GM21717 (cell line): ENCODE data around the gene DLG3.
"Not testable (repeated sequence)": the region's sequence is repeated elsewhere in the genome, so short reads cannot be mapped to it uniquely, and the experiment has no call there.

Experiments
- ATAC-seq: cut with Tn5 transposase; IDR thresholded peaks from one replicate; pipeline ENCODE4 v1.9.1; 2021; ENCODE audit warnings: mild to moderate bottlenecking, moderate library complexity; ENCODE audit not compliant: unreplicated experiment

The DLG3 gene

DNA sequence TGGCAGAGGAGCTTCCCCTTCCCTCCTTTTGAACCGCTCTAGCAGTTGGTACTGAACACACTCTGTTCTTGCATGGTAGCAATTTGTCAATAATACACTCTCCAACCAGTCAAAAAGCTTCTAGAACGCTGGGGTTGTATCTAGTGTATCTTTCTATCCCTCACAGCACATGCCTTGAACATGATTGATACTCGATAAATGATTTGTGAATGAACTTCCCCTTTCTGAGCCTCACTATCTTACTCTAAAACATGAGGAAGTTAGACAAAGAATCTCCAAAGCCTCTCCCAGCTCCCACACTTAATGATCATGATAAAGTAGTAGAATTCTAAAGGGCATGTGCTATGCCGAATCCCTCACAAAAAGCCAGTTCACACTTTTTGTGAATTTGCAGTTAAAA lies 64.4 kb downstream of the DLG3 start:
- no peak for ATAC-seq

DNA sequence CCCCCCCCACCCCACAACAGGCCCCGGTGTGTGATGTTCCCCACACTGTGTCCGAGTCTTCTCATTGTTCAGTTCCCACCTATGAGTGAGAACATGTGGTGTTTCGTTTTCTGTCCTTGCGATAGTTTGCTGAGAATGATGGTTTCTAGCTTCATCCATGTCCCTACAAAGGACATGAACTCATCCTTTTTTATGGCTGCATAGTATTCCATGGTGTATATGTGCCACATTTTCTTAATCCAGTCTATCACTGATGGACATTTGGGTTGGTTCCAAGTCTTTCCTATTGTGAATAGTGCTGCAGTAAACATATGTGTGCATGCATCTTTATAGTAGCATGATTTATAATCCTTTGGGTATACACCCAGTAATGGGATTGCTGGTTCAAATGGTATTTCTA lies 70.6 kb downstream of the DLG3 start:
- not testable (repeated sequence) for ATAC-seq

GRCh38 chrX:70515692-70516091 lies 71.1 kb downstream of the DLG3 start:
- not testable (repeated sequence) for ATAC-seq

GRCh38 chrX:70525733-70526132 lies 81.1 kb downstream of the DLG3 start:
- ATAC-seq = no peak

DNA sequence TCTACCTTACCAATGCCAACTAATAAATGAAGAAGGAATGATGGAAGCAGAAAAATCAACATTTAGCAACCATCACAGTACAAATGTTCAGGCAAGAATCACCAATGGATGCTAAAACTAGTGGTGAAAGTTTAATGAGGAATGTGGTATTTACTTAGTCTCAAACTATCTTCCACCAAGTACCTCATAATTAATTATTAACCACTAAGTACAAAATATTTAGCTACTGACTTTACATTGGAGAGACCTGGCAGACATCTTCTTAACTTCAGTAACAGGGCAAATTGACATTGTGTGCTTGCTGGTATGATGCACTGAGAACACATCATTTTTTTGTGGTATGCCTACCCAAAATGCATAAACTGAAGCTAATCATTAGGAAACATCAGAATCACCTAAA lies 82.4 kb downstream of the DLG3 start:
- ATAC-seq = no peak

DNA sequence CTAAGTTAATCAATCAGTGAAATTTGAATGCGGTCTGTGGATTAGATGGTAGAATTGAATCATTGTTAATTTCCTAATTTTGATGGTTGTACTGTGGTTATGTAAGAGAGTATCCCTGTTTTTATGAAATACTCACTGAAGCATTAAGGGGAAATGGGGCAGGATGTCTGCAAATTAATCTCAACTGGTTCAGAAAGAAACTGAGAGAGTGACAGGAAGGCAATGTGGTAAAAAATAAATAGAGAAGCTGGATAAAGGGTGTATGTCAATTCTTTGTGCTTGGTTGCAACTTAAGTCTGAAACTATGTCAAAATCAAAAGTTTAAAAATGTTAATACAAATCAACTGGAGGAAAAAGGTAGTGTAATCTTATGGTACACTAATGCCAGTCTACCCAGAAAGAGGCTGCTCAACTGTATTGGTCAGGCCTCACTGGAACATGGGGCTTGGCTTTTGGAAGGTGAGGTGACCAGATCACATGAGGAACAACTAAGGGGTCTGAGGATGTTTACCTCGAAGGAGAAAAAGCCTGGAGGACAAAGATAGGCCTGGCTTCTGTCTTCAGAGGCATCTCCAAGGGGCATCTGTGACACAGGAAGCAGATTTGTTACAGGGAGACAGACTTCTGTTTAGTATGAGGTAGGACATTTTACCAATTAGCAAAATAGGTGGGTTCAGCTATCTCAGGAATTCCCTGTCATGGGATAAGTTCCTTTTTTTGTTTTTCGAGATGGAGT lies 83.1 kb downstream of the DLG3 start:
- ATAC-seq = no peak

- no peak for ATAC-seq
Observed at GRCh38 chrX:70535198-70535597, 90.6 kb downstream of the DLG3 start.

DNA sequence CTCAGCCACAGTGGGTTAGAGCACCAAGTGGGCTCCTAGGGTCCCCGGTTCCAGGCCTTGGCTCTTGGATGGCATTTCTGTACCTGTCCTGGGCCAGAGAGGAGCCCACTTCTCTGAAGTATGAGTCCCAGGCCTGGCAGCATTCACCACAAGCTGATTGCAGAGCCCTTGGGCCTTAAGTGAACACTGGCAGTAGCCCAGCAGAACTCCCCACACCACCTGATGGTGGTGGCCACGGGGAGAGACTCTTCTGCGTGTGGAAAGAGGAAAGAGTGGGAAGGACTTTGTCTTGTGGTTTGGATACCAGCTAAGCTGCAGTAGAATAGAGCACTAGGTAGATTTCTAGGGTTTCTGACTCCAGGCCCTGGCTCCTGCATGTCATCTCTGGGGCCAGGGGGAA lies 104.8 kb downstream of the DLG3 start:
- no peak for ATAC-seq

GRCh38 chrX:70552130-70552704 lies 107.6 kb downstream of the DLG3 start:
- no peak for ATAC-seq

- peak; percentile 89 for ATAC-seq
Observed at GRCh38 chrX:70553516-70553915, 108.9 kb downstream of the DLG3 start.

GRCh38 chrX:70554081-70554480 lies 109.4 kb downstream of the DLG3 start:
- ATAC-seq = peak; percentile 31

- no peak for ATAC-seq
Observed at GRCh38 chrX:70554523-70554922, 109.9 kb downstream of the DLG3 start.

GRCh38 chrX:70554948-70555347 lies 110.3 kb downstream of the DLG3 start:
- no peak for ATAC-seq
